SK-N-SH (cell line): ENCODE data around the gene CHST9. TPM values are rescaled to one million over a fixed set of nuclear protein-coding genes. Genes with fewer than 3 reads are reported as not detected.

ENCODE experiments used
- RCOR1 ChIP-seq: fragments of 150-350 bp; IDR thresholded peaks from 2 replicates; pipeline ENCODE4 v1.6.1; 2017; ENCODE audit warnings: antibody characterized with exemption, low read length
- polyA plus RNA-seq, 3 experiments: library from polyadenylated mRNA; depleted of rRNA; stranded (reverse); fragments of >200 nt; gene quantifications; 2 replicates each; pipeline ENCODE4 v1.2.3, GENCODE V29; 2012

CHST9 gene
- polyA plus RNA-seq, 1 of the 3 experiments (the other 2 are of a cell fraction), result not detected

DNA sequence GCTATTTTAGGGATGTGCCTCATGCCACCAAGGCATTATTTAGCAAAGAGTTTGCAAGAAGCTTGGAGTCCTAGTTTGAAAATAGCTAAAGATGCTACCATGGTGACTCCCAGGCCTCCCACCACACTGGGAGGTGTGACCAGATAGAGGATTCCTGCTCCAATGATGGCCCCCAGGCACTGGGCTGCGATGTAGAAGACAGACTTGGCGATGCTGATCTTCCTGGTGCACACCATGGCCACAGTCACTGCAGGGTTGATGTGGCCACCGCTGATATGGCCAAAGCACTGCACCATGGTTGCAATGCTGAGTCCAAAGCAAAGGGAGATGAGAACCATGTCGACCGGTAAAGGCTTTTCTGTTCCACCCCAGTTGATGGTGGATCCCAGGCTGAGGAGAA, 323.0 kb downstream of the CHST9 start (continued):
- no peak for TF ChIP-seq RCOR1
